GM12874 (cell line): Measurements from ENCODE around the gene SH3RF1.

Experiments
- TF ChIP-seq, protein P1 (sequence below): IDR thresholded peaks from 2 replicates; pipeline ENCODE4 v1.5.1; 2011; ENCODE audit warnings: low read depth, mild to moderate bottlenecking, control low read depth, low read length, moderate library complexity; ENCODE audit not compliant: insufficient read depth

SH3RF1 gene

DNA sequence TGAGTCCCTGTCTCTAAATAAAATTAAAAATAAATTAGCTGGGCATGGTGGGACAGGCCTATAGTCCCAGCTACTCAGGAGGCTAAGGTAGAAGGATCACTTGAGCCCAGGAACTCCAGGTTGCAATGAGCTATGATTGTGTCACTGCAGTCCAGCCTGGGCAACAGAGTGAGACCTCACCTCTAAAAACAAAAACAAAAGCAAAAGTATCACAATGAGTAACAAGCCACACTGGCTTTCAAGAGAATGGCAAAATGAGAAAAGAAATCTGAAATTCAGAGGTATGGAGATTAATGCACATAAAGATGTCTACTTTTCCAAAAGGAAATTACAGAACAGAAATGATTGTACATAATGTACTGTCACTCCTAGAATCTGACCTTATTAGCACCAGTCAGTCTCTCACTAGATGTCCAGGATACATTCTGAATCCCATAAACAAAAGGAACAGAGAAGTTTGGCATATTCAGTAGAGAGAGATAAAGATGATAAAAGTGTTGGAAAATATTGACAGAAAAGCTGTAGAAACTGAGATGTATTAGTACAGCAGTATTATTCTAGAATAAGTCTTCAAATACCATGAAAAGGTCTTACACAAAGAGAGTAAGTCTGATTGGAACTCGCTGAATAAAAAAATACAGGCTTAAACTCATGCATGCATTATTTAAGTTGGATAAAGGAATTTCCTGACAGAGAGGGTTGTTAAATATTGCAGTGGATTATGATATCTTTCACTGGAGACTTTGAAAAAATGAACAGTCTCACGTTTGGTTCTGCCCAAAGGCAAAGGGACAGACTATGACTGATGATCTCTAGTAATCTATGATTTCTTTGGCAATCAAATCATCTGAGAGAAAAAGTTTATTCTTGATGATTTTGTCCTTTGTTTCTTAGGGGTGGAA lies 102.5 kb downstream of the SH3RF1 start:
- TF ChIP-seq, protein P1, sequence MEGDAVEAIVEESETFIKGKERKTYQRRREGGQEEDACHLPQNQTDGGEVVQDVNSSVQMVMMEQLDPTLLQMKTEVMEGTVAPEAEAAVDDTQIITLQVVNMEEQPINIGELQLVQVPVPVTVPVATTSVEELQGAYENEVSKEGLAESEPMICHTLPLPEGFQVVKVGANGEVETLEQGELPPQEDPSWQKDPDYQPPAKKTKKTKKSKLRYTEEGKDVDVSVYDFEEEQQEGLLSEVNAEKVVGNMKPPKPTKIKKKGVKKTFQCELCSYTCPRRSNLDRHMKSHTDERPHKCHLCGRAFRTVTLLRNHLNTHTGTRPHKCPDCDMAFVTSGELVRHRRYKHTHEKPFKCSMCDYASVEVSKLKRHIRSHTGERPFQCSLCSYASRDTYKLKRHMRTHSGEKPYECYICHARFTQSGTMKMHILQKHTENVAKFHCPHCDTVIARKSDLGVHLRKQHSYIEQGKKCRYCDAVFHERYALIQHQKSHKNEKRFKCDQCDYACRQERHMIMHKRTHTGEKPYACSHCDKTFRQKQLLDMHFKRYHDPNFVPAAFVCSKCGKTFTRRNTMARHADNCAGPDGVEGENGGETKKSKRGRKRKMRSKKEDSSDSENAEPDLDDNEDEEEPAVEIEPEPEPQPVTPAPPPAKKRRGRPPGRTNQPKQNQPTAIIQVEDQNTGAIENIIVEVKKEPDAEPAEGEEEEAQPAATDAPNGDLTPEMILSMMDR = no peak

GRCh38 chr4:169164669-169165415 lies 105.9 kb downstream of the SH3RF1 start:
- TF ChIP-seq, protein P1 = no peak

- TF ChIP-seq, protein P1 = no peak
Observed at GRCh38 chr4:169163947-169164668, 106.6 kb downstream of the SH3RF1 start.

DNA sequence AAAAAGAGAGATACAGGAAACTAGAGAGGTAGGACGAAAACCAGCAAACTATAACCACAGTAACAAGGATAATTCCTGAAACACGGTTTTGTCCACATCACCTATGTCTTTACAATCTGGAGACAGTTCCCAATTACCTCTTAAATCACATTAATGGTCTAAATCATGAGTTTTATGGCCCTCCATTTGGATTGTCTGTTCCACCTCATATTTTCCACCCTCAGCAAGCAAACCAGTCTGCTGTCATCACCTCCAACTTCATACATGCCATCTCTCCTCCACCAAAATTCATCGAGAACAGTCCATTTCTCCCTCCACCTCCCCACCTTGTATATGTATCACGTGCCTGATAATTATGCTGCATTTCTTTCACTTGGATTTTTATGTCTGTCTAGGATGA lies 107.3 kb downstream of the SH3RF1 start:
- TF ChIP-seq, protein P1 = no peak

DNA sequence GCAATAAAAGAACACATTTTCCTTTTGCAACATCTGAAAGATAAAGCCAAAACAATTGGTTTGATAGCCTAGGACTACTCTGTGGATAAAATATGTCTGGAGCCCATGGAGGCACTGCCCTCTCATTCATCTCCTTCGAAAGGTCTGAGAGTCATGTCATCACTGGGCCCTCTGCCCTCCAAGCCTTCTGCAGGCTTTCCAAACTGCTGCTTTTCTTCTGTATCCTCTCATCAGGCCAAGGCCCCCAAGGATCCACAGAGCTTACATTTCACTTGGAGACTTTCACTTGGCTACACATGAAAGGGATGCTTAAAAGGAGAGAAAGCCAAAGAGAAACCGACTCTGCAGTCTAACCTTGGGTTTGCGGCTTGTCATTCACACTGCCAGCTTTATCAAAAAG lies 109.9 kb downstream of the SH3RF1 start:
- TF ChIP-seq, protein P1 = no peak

GRCh38 chr4:169159624-169160171 lies 111.1 kb downstream of the SH3RF1 start:
- TF ChIP-seq, protein P1 = no peak
